NCI-H146 (cell line): Measurements from ENCODE around the gene BBS7.

Source experiments
- DNase-seq: peaks from one replicate; lab custom pipeline; 2025; lab: John Stamatoyannopoulos, UW

The BBS7 gene

DNA sequence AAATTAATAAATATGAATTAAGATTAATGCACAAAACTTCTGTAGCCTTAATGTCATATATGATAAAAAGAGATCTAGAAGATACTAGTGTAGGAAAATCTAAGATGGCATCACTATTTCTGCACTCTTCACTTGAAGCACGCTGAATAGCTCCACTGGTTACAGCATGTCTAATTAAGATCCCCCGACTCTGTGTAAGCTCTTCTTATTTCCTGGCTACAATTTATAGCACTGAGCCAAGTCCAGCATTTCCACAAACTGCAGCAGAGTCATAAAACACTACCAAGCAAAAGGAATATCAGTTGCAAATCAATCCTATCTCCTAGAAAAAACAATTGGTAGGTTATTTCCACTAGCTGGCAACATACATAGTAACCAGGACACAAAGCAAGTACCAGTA, 45.3 kb downstream of the BBS7 start:
- DNase-seq: no peak

- no peak for DNase-seq
Observed at GRCh38 chr4:121824171-121824527, 46.1 kb downstream of the BBS7 start.

GRCh38 chr4:121823505-121824170, 46.6 kb downstream of the BBS7 start, which contains the start of gene CCNA2:
Gene CCNA2 (minus strand): TSS chr4:121823883. CDS start chr4:121823628, 255 bp downstream.
- peak; percentile 94 for DNase-seq

DNA sequence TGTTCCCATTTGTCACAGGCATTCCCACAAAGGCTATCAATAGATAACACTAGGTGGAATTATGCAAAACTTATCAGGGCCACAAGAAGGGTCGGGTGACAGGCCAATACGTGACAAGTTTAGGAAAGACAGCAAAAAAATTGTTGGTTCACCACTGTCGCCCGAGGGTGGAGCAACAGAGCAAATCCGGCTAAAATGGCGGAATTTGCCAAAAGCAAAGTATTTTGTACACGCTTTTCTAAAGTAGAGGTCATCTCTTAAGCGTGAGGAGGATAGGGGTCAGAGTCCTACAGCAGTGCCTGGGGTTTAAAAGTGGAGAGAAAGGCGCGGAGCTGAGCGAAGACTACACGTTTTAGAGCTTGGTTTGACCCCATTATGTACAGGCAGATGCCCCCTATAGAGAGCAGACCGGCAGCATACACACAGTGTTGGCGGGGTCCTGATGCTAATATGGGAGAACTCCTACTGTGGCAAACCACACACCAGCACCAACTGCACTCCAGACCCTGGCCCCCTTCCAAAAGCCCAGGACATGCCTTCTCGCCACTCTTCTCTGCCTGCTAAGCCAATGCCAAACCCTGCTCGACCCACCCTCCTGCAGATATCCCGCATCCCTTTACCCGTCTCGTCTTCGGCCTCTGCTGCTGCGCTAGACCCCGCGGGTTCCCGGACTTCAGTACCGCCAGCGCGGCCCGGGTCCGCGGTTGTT, 47.3 kb downstream of the BBS7 start:
- peak; percentile 45 for DNase-seq

DNA sequence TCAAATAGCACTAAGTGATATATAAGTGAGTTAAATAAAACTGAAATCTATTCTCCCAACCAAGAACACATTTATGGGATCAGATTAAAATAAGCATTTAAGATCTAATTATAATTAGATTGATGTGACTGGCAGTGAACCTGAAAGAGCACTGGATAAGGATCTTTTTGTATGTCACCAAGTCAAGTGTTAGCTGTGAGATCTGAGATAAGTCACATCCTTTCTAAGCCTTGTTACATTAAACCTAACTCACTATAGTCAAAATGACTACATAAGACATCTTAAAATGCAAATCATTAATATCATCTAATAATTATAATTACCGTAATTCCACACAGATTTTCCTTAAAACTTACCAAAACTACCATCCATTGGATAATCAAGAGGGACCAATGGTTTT, 48.2 kb downstream of the BBS7 start:
- no peak for DNase-seq

GRCh38 chr4:121819216-121819965, 50.9 kb downstream of the BBS7 start:
- no peak for DNase-seq

DNA sequence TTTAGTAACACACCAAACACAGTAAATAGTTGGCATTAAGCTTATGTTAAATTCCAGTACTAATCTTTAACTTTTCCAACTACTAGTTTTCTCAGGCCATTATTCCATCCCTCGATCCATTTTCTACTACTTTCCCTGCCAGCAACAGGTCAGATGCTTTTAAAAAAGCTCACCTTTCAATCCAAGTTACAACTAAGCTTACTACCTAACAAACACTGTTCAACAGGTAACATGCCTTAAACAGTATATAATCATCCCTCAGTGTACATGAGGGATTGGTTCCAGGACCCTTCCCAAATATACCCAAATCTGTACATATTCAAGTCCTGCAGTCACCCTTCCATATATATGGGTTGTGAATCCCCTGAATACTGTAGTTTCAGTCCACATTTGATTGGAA, 52.1 kb downstream of the BBS7 start:
- no peak for DNase-seq

GRCh38 chr4:121817701-121818100, 52.6 kb downstream of the BBS7 start:
- DNase-seq: no peak

DNA sequence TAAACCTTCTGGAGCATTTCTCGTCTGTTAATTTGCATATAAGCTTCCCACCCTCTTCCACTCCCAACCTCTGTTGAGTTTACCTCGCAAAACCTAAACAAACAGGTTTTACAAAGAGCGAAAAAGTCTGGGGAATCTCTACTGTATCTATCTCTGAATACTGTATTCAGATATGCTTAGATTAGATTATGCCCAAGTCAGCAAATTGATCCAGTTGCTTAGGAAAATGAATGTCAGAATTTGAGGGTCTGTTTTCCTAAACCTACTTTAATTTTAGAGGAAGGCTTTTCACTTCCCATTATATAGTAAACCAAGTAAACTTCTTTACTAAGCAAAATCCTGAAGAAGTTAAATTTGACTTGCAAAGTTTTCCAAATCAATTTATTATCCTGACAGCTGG, 53.3 kb downstream of the BBS7 start:
- DNase-seq: no peak

DNA sequence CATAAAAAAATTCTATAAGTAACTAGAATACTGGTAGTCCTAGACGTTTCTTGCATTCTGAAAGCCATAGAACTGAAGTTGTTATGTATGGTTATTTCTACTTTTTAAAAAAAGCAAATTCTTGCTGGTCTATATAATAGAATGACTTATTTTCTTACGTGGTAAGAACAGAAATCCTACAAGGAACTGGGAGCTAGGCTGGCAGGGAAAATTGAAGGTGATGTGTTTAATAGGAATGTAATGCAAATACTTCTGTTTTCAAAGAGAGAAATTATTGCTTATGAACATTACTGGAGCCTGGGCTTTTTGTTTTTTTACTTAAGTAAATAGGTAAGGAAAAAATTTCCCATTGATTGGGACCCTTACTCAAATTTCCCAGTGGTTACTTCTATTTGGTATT, 55.5 kb downstream of the BBS7 start:
- no peak for DNase-seq

GRCh38 chr4:121811122-121811521, 59.2 kb downstream of the BBS7 start:
- DNase-seq: no peak

DNA sequence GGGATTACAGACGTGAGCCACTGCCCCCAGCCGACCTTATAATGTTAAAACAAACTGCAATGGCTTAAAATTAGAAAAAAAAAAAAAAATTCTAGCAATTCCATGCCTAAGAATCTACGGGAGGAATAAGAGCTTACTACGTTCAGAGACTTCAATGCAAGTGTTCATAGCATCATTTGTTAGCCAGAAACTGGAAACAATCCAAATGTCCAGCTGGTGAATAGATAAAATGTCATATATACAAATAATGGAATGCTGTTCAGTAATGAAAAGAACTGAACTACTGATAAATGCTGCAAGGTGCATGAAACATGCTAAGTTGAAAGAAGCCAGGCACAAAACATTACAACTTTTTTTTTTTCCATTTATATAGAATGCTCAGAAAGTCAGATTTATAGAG, 63.9 kb downstream of the BBS7 start:
- no peak for DNase-seq

DNA sequence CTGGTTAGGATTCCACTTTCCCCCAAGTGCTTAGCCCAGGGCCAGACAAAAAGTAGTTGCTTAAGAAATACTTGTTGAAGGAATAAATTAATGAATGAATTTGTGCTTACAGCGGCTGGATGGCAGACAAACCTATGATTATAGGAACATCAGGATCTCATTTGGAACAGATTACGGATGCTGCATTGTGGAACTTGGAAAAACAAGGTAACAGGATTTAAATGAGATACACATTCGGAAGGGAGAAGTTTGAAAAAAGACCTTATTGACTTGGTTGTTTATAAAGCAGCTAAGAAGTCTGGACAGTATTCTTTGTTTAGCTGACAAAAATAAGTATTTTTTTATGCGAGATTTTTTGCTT, 68.6 kb downstream of the BBS7 start:
- DNase-seq: no peak

DNA sequence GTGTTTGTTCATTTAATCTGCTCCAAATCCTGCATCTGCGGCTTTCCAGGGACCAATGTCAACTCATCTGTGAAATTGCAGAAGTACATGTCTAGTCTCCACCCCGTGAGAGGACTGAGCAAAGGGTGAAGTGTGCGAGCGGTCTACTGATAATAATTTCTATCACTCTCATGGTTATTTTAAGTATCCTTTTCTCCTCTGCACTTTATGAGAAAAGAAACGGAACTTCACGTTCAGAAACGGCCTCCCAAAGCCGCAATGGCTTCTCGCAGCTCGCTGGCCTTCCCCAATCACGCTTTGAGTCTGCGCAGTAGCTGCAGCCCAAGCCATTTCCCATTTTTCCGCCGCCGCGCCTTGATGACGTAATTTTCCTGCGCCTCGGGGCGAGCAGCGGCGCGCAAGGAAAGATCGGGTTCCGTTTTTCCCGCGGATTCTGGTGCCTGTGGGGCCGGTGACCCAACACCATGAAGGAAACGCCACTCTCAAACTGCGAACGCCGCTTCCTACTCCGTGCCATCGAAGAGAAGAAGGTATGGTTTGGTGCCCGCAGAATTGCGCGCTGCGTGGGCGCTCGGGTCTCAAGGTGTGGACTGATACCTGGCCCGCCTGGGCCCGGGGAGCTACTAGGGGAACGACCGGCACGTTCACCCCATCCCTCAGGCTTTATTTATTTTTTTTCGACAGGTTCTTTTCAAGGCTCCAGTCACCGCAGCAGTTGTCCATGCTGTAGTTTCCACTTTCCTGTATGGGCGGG, 69.1 kb downstream of the BBS7 start, which contains the start of gene EXOSC9:
Gene EXOSC9 (plus strand): TSS at position 363 of the 754 bp plus-strand sequence. CDS start 102 bp downstream, at position 465.
- DNase-seq: peak; percentile 85

DNA sequence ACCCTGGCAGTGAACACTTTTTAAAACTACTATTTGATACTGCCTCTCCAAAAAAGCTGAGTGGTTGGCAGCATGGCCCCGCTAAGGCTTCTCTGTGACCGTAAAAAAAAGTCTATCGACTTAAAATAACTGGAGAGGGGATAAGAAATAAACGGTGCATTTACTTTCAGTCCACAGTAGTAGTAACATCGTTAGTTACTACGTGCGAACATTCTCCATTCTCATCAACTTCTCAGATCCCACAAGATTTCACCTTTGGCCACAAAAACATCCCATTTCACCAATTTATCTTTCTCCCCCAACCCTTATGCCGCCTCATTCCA, 69.7 kb downstream of the BBS7 start:
- peak; percentile 27 for DNase-seq

DNA sequence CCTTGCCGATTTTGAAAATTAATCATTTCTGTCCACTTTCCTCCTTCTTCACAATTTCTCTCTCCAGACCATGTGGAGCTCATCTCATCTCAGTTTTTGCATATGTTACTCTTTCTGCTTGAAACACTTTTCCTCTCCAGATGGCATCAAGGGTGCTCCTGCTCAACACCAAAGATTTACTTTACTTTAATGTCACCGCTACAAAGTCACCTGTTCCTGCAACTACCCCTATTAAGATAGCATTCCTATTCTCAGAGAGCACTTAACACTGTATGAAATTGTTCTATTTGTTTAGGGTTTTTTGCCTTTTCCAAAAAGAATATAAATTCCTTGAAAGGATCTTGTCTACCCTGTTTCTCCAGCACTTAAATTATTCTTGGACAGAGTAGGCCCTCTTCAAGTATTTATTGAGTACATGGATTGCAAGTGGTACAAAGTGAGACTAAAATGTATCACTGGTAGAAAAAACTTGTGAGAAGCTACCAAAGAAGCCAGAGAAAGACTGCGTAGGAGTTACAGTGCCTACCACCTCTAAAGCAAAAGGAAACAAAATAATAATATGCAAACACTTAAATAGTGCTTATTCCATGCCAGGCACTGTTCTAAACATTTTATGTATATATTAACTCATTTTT, 70.3 kb downstream of the BBS7 start:
- no peak for DNase-seq

- no peak for DNase-seq
Observed at GRCh38 chr4:121799208-121799823, 71.0 kb downstream of the BBS7 start.

GRCh38 chr4:121796283-121796682, 74.0 kb downstream of the BBS7 start:
- no peak for DNase-seq

DNA sequence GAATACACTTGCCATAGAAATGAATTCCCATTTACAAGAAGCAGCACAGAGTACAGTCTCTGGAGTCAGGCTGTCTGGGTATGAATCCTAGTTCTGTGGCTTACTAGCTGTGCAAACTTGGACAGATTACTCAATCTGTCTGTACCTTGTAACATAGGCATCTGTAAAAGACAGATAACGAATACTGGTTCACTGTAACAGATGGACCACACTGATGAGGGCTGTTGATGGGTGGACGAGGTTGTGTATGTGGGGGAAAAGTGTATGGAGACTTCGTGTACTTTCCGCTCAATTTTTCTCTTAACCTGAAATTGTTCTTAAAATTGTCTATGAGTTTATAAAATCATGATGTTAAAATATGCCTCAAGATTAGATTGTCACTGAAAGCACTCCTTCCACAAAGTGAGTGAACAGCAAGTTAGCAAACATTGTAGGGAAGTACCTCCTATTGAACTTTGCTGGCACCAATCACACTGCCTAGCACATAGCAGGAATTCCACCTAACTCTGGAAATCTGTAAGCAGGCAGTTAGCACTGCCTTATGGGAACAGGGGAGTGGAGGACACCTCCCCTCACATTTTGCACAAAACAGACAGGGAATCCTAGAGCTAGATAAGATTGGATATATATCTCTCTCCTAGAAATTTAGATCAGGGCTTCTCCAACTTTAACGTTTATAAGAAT, 75.6 kb downstream of the BBS7 start:
- no peak for DNase-seq

GRCh38 chr4:121792966-121793365, 77.3 kb downstream of the BBS7 start:
- no peak for DNase-seq

- no peak for DNase-seq
Observed at GRCh38 chr4:121791481-121791880, 78.8 kb downstream of the BBS7 start.
